Activated CD4-positive, alpha-beta T cell treated with anti-CD3 and anti-CD28 coated beads for 4 hours (primary cell): ENCODE results near the gene ANKRD63.

Experiments
- DNase-seq, 2 donors: peaks; one replicate each; pipeline ENCODE4 v3.0.0-alpha.2; 2020

The ANKRD63 gene

GRCh38 chr15:40239693-40240618 is 42.9 kb downstream of the ANKRD63 start:
- DNase-seq, result no peak

DNA sequence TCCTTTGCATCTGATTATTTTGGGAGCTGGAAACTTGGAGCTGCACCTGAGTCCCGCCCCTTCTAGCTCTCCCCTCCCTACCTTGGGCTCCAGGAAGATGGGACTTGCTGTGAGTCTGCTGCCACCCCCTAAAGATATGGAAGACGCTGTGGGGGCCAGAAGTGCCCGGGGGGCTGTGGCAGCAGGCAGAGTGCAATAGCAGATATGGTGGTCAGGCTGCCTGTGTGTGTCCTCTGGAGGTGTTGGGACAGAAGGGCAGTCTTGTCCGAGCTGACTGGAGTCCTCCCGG is 43.5 kb downstream of the ANKRD63 start:
- DNase-seq, result no peak

DNA sequence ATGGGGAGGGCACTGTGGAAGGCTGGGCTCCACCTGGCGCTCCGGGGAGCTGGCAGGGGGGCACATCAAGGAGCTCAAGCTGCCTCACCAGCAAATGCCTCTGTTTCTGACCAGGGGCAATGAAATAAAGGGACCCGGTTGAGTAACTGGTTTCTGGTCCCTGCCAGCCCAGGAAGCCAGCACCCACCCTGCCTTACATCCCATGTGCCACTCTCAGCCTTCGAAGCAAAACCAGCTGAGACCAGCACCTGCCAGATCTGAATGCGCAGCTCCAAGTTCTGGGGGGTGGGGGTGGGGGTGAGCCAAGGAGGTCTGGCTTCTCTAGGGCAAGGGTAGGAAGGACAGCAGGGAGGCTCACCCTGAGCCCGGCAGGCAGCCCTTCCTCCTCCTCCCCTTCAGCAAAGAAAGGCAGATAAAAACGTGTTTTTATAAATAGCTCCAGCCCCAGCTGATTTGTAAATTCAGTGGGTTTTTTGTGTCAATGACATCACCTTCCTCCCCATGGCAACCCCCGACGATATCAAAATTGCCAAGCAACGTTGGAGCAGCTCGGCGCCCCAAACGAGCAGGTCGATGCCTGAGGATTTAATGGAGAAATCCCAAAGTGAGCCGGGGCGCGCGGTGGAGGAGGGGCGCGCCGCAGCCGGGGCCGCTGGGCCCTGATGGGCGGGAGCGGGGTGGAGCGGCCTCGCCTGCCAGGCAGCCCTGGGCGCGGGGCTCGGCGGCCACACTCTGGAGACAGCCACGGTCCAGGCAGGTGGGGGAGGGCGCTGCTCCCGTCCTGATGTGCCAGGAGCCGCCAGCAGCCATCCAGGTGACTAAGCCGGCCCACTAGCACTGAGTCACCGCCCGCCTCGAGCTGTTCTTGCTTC is 44.1 kb downstream of the ANKRD63 start, which contains the start of gene PAK6:
Gene PAK6, plus strand, starts transcription at position 532 of the 872 bp plus-strand sequence. CDS start 25,723 bp downstream, outside the sequence.
- peak; percentile 20 to 25 for DNase-seq

DNA sequence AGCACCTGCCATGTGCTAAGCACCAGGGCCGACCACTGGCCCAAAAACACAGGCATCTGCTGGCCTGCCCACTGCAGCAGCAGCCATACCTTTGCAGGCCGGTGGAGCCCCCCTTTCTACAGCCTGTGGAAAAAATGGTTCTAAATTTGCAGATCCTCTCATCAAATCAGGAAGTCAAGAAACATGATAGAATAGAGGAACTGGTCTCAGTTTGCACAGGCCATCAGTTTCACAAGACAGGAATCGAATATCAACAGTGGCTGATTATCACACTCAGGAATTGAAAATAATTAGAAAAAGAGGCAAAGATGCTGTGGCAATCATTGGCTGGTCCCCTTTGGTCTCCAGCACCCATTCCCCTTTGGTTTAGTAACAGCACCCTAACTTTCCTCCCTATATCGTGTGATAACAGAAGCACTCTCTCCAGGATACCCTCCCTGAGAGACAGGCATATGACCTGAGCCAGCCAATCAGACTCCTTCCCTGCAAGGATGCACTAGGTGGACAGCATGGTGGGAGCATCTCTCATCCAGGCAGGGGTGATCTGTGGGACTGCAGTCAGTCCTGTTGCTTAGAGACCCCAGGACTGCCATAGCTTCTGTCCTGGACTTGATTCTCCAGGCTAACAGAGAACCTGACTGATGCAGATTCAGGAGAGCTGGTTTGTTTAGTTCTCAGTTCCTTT is 47.5 kb downstream of the ANKRD63 start:
- DNase-seq, result no peak

DNA sequence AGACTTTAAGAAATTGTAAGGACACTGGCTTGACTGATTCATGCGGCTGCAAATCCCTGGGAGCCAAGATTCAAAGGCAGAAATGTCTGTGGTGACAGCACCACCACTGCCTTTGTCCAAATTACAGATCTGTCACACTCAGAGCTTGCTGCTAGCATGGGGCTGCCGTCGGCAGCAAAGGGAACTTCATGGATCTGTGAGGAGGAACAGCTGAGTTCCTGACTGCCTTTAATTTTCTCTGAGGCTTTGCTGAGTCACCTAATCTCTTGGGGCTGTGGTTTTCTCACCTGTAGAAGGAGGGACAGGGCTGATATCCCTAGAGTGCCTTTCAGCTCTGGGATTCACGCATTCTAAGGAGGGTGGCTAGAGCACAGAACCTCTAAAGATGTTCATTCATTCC is 48.1 kb downstream of the ANKRD63 start:
- no peak for DNase-seq

GRCh38 chr15:40233727-40234577 is 48.9 kb downstream of the ANKRD63 start:
- DNase-seq, result no peak

DNA sequence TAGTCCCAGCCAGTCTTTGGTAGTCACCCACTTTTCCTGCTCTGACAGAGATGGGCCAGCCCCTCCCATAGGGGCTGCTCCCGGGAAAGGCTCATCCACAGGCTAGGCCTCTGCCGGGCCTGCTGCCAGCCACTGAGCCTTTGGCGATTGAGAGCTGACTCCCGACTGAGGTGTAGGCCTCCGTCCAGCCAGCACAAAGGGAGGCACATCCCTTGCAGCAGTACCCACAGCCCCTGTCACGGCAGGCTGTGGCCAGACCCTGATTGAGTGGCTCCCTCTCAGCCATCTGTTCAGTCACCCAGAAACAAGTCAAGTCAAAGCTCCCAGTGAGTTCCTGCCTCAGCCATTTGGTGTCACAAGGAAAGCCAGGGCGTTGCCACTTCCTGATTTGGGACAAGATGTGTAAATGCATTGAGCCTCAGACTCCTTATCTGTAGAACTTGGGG is 50.2 kb downstream of the ANKRD63 start:
- DNase-seq, result no peak
